GM13977 (cell line): Measurements from ENCODE around the gene TTC7B.
A peak's percentile ranks its signal among the peaks of the same experiment; 100 is the strongest.

ENCODE experiments used
- DNase-seq: peaks from one replicate; pipeline ENCODE4 v3.0.0; 2012; ENCODE audit warnings: low spot score
- in situ Hi-C: fragments of 300-500 bp; cut with MboI; formaldehyde crosslinking; loops from one replicate; pipeline ENCODE4 v1.12.0; 2022; ENCODE audit warnings: low sequenced_read_pairs, low pct_unique_long_range_greater_than_20kb, mixed read lengths, inconsistent platforms; ENCODE audit not compliant: unreplicated experiment
- TF ChIP-seq, protein P1 (sequence below): IDR thresholded peaks from 2 replicates; pipeline ENCODE4 v1.5.1; 2012; ENCODE audit warnings: mild to moderate bottlenecking, control low read depth; ENCODE audit not compliant: insufficient read depth; ENCODE audit errors: extremely low read depth, missing control alignments

Gene TTC7B

DNA sequence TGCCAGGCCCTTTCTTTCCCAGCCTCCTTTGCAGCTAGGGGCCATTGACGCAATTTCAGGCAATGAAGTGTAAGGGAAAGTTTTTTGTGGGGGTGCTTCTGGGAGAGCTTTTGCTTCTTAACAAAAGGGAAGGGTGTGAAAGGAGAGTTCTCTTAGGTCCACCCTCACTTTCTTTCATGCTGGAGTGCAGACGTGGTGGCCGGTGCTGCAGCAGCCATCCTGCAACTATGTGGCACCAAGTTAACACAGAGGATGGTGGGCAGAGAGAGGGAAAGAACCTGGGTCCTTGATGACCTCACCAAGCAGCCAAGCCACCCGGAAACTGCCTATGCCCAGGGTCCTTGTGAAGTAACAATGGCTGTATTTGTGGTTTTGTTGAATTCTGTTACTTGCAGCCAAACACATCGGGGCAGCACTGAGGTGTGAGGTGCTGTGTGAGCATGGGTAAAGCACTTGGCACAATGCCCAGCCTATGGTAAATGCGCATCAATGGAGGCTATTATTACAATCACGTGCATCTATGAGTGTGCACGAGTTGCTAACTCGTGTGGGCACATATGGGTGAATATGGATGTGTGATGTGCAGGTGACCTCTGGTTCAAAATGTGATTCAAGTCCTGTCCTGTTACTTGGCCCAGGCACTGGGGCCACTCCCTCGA is 296.8 kb downstream of the TTC7B start:
- TF ChIP-seq, protein P1, sequence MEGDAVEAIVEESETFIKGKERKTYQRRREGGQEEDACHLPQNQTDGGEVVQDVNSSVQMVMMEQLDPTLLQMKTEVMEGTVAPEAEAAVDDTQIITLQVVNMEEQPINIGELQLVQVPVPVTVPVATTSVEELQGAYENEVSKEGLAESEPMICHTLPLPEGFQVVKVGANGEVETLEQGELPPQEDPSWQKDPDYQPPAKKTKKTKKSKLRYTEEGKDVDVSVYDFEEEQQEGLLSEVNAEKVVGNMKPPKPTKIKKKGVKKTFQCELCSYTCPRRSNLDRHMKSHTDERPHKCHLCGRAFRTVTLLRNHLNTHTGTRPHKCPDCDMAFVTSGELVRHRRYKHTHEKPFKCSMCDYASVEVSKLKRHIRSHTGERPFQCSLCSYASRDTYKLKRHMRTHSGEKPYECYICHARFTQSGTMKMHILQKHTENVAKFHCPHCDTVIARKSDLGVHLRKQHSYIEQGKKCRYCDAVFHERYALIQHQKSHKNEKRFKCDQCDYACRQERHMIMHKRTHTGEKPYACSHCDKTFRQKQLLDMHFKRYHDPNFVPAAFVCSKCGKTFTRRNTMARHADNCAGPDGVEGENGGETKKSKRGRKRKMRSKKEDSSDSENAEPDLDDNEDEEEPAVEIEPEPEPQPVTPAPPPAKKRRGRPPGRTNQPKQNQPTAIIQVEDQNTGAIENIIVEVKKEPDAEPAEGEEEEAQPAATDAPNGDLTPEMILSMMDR, result no peak
- in situ Hi-C loops, result no loop called here
- DNase-seq, result no peak

DNA sequence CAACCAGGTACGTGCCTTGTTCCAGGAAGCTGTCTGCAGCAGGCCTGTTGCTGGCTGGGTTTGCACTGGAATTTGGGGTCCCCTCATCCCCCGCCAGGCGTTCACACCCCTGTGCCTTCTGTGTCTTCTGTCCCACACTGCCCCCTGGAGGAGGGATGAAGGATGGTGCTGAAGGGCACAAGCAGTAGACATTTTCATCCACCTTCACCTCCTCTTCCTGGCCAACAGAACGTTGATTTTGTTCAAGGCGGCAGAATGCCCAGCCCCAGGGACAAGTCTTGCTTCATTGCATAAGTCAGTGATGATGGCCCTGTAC is 297.3 kb downstream of the TTC7B start:
- TF ChIP-seq, protein P1, result peak; percentile 56
- in situ Hi-C loops, result no loop called here
- DNase-seq, result peak; percentile 65

- DNase-seq, result no peak
- TF ChIP-seq, protein P1, result no peak
- in situ Hi-C loops, result no loop called here
These were observed 297.9 kb downstream of the TTC7B start for GRCh38 chr14:90518069-90518940.

DNA sequence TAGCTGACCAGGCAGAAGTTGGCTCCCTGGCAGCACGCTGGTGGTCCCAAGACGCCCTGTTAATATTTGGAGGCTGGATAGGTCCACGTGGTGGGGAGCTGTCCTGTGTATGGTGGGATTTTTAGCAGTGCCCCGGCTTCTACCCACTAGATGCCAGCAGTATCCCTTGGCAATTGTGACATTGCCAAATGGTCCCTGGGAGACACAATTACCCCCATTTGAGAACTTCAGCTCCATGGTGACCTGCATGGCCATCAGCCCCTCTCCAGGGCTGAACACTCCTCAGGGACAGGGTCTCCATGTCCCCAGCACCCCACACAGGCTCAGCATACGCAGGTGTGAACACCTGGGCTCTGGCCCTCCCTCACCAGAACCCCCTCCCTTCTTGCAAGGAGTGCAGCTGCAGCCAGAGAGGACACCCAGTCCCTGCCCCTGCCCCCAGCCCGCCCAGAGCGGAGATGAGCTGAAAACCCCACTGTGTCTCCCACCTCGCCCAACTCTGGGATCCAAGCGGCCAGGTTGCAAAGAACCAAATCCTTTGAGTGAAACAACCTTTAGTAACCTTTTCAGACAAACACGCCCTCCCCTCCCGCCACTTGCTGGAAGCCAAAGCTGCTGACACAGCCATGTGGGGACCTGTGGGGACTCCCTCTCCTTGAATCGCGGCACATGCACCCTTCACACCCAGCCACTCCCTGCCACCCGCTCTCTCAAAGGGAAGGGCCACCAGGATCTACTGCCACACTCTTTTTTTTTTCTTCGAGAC is 299.0 kb downstream of the TTC7B start:
- no peak for DNase-seq
- TF ChIP-seq, protein P1, result no peak
- in situ Hi-C loops, result no loop called here

DNA sequence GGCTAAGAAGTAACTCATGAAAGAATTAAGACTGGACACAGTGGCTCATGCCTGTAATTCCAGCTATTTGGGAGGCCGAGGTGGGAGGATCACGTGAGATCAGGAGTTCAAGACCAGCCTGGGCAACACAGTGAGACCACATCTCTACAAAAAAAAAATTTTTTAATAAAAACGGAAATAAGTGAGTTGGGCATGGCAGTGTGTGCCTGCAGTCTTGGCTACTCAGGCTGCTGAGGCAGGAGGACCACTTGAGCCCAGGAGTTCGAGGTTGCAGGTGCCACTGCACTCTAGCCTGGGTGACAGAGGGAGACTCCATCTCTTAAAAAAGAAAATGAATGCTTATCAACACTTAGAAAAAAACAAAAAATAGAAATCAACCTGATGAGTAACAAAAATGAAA is 301.7 kb downstream of the TTC7B start:
- DNase-seq, result no peak
- in situ Hi-C loops, result no loop called here
- TF ChIP-seq, protein P1, result no peak

GRCh38 chr14:90514015-90514398 is 302.2 kb downstream of the TTC7B start:
- TF ChIP-seq, protein P1, result no peak
- no peak for DNase-seq
- in situ Hi-C loops, result no loop called here
